ENCODE results near the gene SCEL. TPM values are rescaled to one million over a fixed set of nuclear protein-coding genes. Genes with fewer than 3 reads are reported as not detected.

The SCEL gene
- total RNA-seq, 1 donor from 2014 or later, result not detected

- peaks cover 11% of the 10 kb centered on the region for H3K4me1 Mint-ChIP-seq (ENCODE audit: unreplicated experiment)
- no peak for DNase-seq (ENCODE audit: low spot score)
- no peaks in the 10 kb centered on the region for H3K36me3 Mint-ChIP-seq (ENCODE audit: low read depth, unreplicated experiment)
- no peak overlapping the region for H3K4me3 Mint-ChIP-seq (ENCODE audit: unreplicated experiment)
- TF ChIP-seq CTCF (IDR thresholded peaks at IDR 0.05; ENCODE audit: unreplicated experiment), result no peak
- H3K9me3 Mint-ChIP-seq (ENCODE audit: unreplicated experiment), result no peaks in the 10 kb centered on the region
- no peaks in the 10 kb centered on the region for H3K27me3 Mint-ChIP-seq (ENCODE audit: unreplicated experiment)
- H3K27ac Mint-ChIP-seq (ENCODE audit: unreplicated experiment), result no peak overlapping the region
These were observed 11.4 kb upstream of the SCEL start for GRCh38 chr13:77523834-77524728.

- no peak overlapping the region for H3K27ac Mint-ChIP-seq (ENCODE audit: unreplicated experiment)
These were observed 7.1 kb upstream of the SCEL start for GRCh38 chr13:77528414-77528813.

GRCh38 chr13:77528834-77529500 is 6.5 kb upstream of the SCEL start:
- no peak overlapping the region for H3K27ac Mint-ChIP-seq (ENCODE audit: unreplicated experiment)
- no peaks in the 10 kb centered on the region for H3K9me3 Mint-ChIP-seq (ENCODE audit: unreplicated experiment)
- H3K4me1 Mint-ChIP-seq (ENCODE audit: unreplicated experiment), result peaks cover 5% of the 10 kb centered on the region
- no peak for TF ChIP-seq CTCF (IDR thresholded peaks at IDR 0.05; ENCODE audit: unreplicated experiment)
- H3K27me3 Mint-ChIP-seq (ENCODE audit: unreplicated experiment), result no peaks in the 10 kb centered on the region
- no peaks in the 10 kb centered on the region for H3K36me3 Mint-ChIP-seq (ENCODE audit: low read depth, unreplicated experiment)
- H3K4me3 Mint-ChIP-seq (ENCODE audit: unreplicated experiment), result no peak overlapping the region
- no peak for DNase-seq (ENCODE audit: low spot score)

More at GRCh38 chr13:77528414-77528813, 7.1 kb upstream of the SCEL start:
- H3K27me3 Mint-ChIP-seq (ENCODE audit: unreplicated experiment), result no peaks in the 10 kb centered on the region
- TF ChIP-seq CTCF (IDR thresholded peaks at IDR 0.05; ENCODE audit: unreplicated experiment), result no peak
- H3K9me3 Mint-ChIP-seq (ENCODE audit: unreplicated experiment), result no peaks in the 10 kb centered on the region
- no peak for DNase-seq (ENCODE audit: low spot score)
- peaks cover 2% of the 10 kb centered on the region for H3K4me1 Mint-ChIP-seq (ENCODE audit: unreplicated experiment)
- no peaks in the 10 kb centered on the region for H3K36me3 Mint-ChIP-seq (ENCODE audit: low read depth, unreplicated experiment)
- no peak overlapping the region for H3K4me3 Mint-ChIP-seq (ENCODE audit: unreplicated experiment)

GRCh38 chr13:77529501-77529840 is 6.0 kb upstream of the SCEL start:
- H3K4me3 Mint-ChIP-seq (ENCODE audit: unreplicated experiment), result no peak overlapping the region
- no peaks in the 10 kb centered on the region for H3K9me3 Mint-ChIP-seq (ENCODE audit: unreplicated experiment)
- no peaks in the 10 kb centered on the region for H3K36me3 Mint-ChIP-seq (ENCODE audit: low read depth, unreplicated experiment)
- no peak overlapping the region for H3K27ac Mint-ChIP-seq (ENCODE audit: unreplicated experiment)
- H3K4me1 Mint-ChIP-seq (ENCODE audit: unreplicated experiment), result peaks cover 7% of the 10 kb centered on the region
- no peaks in the 10 kb centered on the region for H3K27me3 Mint-ChIP-seq (ENCODE audit: unreplicated experiment)
- no peak for DNase-seq (ENCODE audit: low spot score)
- no peak for TF ChIP-seq CTCF (IDR thresholded peaks at IDR 0.05; ENCODE audit: unreplicated experiment)

GRCh38 chr13:77530875-77531274 is 4.6 kb upstream of the SCEL start:
- Mint-ChIP-seq H3K36me3 (ENCODE audit: low read depth, unreplicated experiment) (no peaks in the 10 kb centered on the region), H3K27me3 (ENCODE audit: unreplicated experiment) (no peaks in the 10 kb centered on the region), H3K4me3 (ENCODE audit: unreplicated experiment) (no peak overlapping the region), H3K4me1 (ENCODE audit: unreplicated experiment) (peaks cover 5% of the 10 kb centered on the region), H3K27ac (ENCODE audit: unreplicated experiment) (no peak overlapping the region), H3K9me3 (ENCODE audit: unreplicated experiment) (no peaks in the 10 kb centered on the region)
- TF ChIP-seq CTCF (IDR thresholded peaks at IDR 0.05; ENCODE audit: unreplicated experiment), result no peak
- DNase-seq (ENCODE audit: low spot score), result no peak
